SK-N-SH (cell line): Measurements from ENCODE around the gene SMPD2.

Experiments
- GATA2 ChIP-seq: sonication (generic); formaldehyde crosslinking; IDR thresholded peaks from 2 replicates; pipeline ENCODE4 v1.5.0; 2020; ENCODE audit warnings: mild to moderate bottlenecking, missing genetic modification reagents
- MAX ChIP-seq: IDR thresholded peaks from 2 replicates; pipeline ENCODE4 v1.4.0; 2012; ENCODE audit warnings: low read depth
- NFIC ChIP-seq: IDR thresholded peaks from 2 replicates; pipeline ENCODE4 v1.4.0; 2012; ENCODE audit warnings: borderline replicate concordance
- POLR2AphosphoS5 ChIP-seq: IDR thresholded peaks from 2 replicates; pipeline ENCODE4 v1.6.1; 2012; ENCODE audit warnings: low read depth, low read length
- RAD21 ChIP-seq: IDR thresholded peaks from 2 replicates; pipeline ENCODE4 v1.6.1; 2012; ENCODE audit warnings: mild to moderate bottlenecking, low read length
- TCF12 ChIP-seq: IDR thresholded peaks from 2 replicates; pipeline ENCODE4 v1.4.0; 2012
- TF ChIP-seq, protein P1 (sequence below): fragments of 200-600 bp; sonication (generic); IDR thresholded peaks from 2 replicates; pipeline ENCODE4 v1.6.1; 2017; ENCODE audit warnings: antibody characterized with exemption, mild to moderate bottlenecking, moderate library complexity

DNA sequence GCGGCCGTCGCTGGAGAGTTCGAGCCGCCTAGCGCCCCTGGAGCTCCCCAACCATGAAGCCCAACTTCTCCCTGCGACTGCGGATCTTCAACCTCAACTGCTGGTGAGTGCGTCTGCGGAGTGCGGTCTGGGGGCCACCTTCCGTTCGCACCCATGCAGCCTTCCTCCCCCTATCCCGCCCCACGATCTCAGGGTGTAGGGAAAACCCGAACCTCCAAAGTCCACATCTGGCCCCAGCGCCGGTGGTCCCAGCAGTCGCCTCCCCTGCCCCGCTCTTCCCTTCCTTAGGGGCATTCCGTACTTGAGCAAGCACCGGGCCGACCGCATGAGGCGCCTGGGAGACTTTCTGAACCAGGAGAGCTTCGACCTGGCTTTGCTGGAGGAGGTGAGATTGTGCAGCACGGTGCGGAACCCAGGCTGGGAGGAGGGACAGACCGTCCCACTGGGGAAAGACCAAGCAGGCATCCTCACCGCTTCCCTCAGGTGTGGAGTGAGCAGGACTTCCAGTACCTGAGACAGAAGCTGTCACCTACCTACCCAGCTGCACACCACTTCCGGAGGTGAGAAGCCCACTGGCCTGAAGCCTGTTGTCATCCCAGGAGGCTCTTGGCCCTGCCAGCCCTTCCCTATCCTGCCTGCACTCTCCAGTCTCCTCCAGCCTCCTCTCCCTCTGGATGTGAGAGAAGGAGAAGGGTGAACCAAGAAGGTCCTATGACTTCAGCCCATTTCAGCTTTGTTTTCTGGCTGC lies 719 bp downstream of the SMPD2 start:
- TF ChIP-seq RAD21 (no peak), GATA2 (CRISPR knock-in tag) (no peak), MAX (no peak; the same call in 1 of the 2 replicates), TCF12 (no peak), NFIC (no peak), POLR2AphosphoS5 (no peak)
- TF ChIP-seq, protein P1, sequence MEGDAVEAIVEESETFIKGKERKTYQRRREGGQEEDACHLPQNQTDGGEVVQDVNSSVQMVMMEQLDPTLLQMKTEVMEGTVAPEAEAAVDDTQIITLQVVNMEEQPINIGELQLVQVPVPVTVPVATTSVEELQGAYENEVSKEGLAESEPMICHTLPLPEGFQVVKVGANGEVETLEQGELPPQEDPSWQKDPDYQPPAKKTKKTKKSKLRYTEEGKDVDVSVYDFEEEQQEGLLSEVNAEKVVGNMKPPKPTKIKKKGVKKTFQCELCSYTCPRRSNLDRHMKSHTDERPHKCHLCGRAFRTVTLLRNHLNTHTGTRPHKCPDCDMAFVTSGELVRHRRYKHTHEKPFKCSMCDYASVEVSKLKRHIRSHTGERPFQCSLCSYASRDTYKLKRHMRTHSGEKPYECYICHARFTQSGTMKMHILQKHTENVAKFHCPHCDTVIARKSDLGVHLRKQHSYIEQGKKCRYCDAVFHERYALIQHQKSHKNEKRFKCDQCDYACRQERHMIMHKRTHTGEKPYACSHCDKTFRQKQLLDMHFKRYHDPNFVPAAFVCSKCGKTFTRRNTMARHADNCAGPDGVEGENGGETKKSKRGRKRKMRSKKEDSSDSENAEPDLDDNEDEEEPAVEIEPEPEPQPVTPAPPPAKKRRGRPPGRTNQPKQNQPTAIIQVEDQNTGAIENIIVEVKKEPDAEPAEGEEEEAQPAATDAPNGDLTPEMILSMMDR, result peak; percentile 2; the same call in 1 of the 2 replicates
